Stomach (tissue), 9 donors: Measurements from ENCODE around the gene LIMS2. TPM values are rescaled to one million over a fixed set of nuclear protein-coding genes. Genes with fewer than 3 reads are reported as not detected.

Experiments
- DNase-seq, 2 donors: peaks; one replicate each; pipeline versions ENCODE4 v3.0.0 to v3.0.0-alpha.2; 2013 to 2019
- H3K27ac ChIP-seq, 5 donors: fragments of 200-600 bp in 4 of 5; sonication (generic) in 4 of 5; one replicate each; pipeline ENCODE4 v1.5.1; 2013 to 2019; ENCODE audit warnings: mild to moderate bottlenecking in 1 of 5, moderate library complexity in 1 of 5
- H3K27me3 ChIP-seq, 3 donors: fragments of 200-600 bp; sonication (generic); one replicate each; pipeline ENCODE4 v1.5.1; 2017 to 2019; ENCODE audit warnings: mixed run types in 1 of 3
- H3K36me3 ChIP-seq, 4 donors: fragments of 200-600 bp; sonication (generic); 1 replicate in 3 of 4; 2 replicates in 1 of 4; pipeline ENCODE4 v1.5.1; 2016 to 2019
- H3K4me1 ChIP-seq, 4 donors: fragments of 200-600 bp; sonication (generic); one replicate each; pipeline ENCODE4 v1.5.1; 2016 to 2019
- H3K4me3 ChIP-seq, 4 donors: fragments of 200-600 bp; sonication (generic) in 3 of 4; one replicate each; pipeline ENCODE4 v1.5.1; 2016 to 2019; ENCODE audit warnings: mild to moderate bottlenecking in 1 of 4
- H3K9me3 ChIP-seq, 4 donors: fragments of 200-600 bp; sonication (generic); one replicate each; pipeline ENCODE4 v1.5.1; 2016 to 2019
- EP300 ChIP-seq: sonication (generic); formaldehyde crosslinking; IDR thresholded peaks from one replicate; pipeline ENCODE4 v1.6.1; 2017; ENCODE audit warnings: antibody characterized with exemption
- POLR2A ChIP-seq, 4 donors: fragments of 450-650 bp; IDR thresholded peaks; one replicate each; pipeline ENCODE4 v1.6.1; 2016; ENCODE audit warnings: antibody characterized with exemption in 4 of 4, control low read depth in 2 of 4, mild to moderate bottlenecking in 1 of 4, moderate library complexity in 1 of 4
- POLR2AphosphoS5 ChIP-seq, 3 donors: sonication (generic); formaldehyde crosslinking; IDR thresholded peaks; one replicate each; pipeline ENCODE4 v1.6.1; 2016; ENCODE audit warnings: antibody characterized with exemption in 3 of 3
- WGBS, 5 donors: extraction: QIAGEN DNeasy Blood & Tissue Kit in 3 of 5; methylation state at CpG; one replicate each; pipeline versions ENCODE4 v1.1.5 to v1.1.7; 2013 to 2018; 5-methylcytosine and 5-hydroxymethylcytosine counted together
- intact Hi-C: fragments of 100-400 bp; cut with DNase I; formaldehyde crosslinking; loops from one replicate; pipeline ENCODE4 v1.15.1; 2023; ENCODE audit warnings: low total_unique reads
- polyA plus RNA-seq, 3 donors: library from polyadenylated mRNA; stranded (reverse); fragments of 200-250 nt; gene quantifications; one replicate each; pipeline ENCODE4 v1.2.3, GENCODE V29; 2013
- total RNA-seq, 5 donors: library from RNA; depleted of rRNA; stranded (reverse); fragments of >200 nt; gene quantifications; one replicate each; pipeline versions ENCODE4 v1.1.0 to v1.2.3, GENCODE V29; 2014 to 2016
- TF ChIP-seq, protein P1 (sequence below), 7 experiments: fragments of 450-650 bp in 4 of 7; fragments of 200-600 bp in 3 of 7; sonication (generic) in 3 of 7; IDR thresholded peaks; one replicate each; pipeline ENCODE4 v1.5.1; 2016 to 2019; ENCODE audit warnings: antibody characterized with exemption in 7 of 7, control low read depth in 2 of 7, mild to moderate bottlenecking in 1 of 7
- donor health status: healthy with polysubstance abuse.
- donor health status: Bipolar disorder and iron deficiency.
- donor health status: healthy.

LIMS2 gene
- total and polyA plus RNA-seq, 8 donors = 30.3 to 94.1 (median 59.5) TPM

DNA sequence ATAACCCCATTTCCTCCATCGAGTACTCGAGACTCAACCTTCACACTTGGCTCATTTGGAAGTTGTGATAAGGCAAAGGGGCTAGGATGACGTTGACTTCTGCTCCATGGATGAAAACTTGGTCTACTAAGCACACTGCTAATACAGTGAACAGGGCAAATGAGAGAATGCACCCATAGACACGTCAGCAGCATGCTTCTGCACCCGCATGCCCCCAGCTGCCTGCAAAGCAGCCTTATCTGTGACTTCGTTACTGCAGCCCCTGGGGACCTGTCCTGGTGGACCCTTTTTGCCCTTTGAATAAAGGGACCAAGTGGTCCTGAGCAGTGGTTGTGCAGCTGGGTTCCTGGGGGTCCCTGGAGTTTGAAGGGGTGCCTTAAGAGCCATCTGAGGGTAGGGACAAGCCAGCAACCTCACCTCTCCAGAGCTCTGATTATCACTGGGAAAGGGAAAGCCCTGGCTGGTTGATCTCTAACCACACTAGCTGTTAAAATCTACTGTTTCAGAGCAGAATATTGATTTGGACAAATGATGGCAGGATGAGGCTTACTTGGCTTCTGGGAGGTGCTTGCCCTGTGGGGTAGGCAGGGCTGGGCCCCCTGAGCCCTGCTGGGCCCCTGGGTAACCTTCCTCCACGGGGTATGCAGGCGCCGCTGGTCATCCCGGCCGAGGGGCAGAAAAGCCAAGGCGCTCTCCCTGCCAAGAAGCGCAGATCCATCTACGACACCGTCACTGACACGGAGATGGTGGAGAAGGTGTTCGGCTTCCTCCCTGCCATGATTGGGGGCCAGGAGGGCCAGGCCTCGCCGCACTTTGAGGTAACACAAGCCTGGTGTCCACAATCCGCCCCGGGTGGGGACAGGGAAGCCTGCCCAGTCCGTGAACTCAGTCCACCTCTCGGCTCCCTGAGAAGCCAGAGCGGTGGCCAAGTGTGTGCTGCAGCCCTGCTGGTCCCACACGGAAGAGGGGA lies 67.0 kb downstream of the LIMS2 start:
- TF ChIP-seq POLR2A (IDR thresholded peaks at IDR 0.05) (no peak), POLR2AphosphoS5 (IDR thresholded peaks at IDR 0.05) (no peak), EP300 (no peak)
- TF ChIP-seq, protein P1, sequence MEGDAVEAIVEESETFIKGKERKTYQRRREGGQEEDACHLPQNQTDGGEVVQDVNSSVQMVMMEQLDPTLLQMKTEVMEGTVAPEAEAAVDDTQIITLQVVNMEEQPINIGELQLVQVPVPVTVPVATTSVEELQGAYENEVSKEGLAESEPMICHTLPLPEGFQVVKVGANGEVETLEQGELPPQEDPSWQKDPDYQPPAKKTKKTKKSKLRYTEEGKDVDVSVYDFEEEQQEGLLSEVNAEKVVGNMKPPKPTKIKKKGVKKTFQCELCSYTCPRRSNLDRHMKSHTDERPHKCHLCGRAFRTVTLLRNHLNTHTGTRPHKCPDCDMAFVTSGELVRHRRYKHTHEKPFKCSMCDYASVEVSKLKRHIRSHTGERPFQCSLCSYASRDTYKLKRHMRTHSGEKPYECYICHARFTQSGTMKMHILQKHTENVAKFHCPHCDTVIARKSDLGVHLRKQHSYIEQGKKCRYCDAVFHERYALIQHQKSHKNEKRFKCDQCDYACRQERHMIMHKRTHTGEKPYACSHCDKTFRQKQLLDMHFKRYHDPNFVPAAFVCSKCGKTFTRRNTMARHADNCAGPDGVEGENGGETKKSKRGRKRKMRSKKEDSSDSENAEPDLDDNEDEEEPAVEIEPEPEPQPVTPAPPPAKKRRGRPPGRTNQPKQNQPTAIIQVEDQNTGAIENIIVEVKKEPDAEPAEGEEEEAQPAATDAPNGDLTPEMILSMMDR (IDR thresholded peaks at IDR 0.05) = no peak
- no peaks in the 10 kb centered on the region for H3K36me3 ChIP-seq
- no peak overlapping the region for H3K4me3 ChIP-seq

DNA sequence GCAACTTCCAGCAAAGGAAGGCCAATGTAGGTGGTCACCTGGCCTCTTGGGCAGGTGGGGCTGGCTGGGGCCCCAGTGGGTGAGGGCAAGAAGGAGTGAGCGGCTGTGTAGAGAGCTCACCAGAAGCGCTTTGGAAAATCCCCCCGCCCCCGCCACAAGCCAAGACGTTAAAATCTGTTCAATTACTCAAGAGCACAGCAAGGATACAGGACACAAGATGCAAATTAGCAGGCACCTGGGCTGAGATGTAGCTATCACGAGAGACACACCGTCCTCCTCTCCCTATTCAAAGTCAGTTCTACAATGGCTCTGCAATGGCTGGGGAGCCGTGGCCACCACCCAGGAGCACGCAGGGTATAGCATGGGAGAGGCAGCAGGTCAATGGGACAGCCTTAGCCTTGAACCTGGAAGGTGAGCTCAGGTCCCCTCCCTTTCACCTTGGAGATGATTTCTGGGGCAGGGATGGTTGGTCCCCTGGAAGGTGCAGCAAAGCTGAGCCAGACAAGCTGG lies 67.9 kb downstream of the LIMS2 start:
- intact Hi-C loops = no loop called here
- no peaks in the 10 kb centered on the region for H3K36me3 ChIP-seq
- H3K27ac ChIP-seq = no peak overlapping the region
- H3K9me3 ChIP-seq = peaks cover 0 to 25% (median 9%) of the 10 kb centered on the region in 4 donors
- no peak for TF ChIP-seq POLR2AphosphoS5 (IDR thresholded peaks at IDR 0.05)
- 87 to 93% (median 89%) methylated on average over 9 of the region's 9 CpGs for WGBS, 5 donors
- H3K27me3 ChIP-seq = peaks cover 0 to 5% (median 0%) of the 10 kb centered on the region in 3 donors
- DNase-seq = peak in 1 of 2 donors; percentile 7
- H3K4me1 ChIP-seq = no peaks in the 10 kb centered on the region
- H3K4me3 ChIP-seq = no peak overlapping the region

More for the DNA sequence above, 67.0 kb downstream of the LIMS2 start:
- H3K9me3 ChIP-seq = peaks cover 0 to 29% (median 16%) of the 10 kb centered on the region in 4 donors
- intact Hi-C loops = no loop called here
- peaks cover 0 to 5% (median 0%) of the 10 kb centered on the region in 3 donors for H3K27me3 ChIP-seq
- 76 to 85% (median 83%) methylated on average over 24 to 25 of the region's 25 CpGs for WGBS, 5 donors
- DNase-seq = peak in 1 of 2 donors; percentile 18
- H3K4me1 ChIP-seq = no peaks in the 10 kb centered on the region
- H3K27ac ChIP-seq = no peak overlapping the region

DNA sequence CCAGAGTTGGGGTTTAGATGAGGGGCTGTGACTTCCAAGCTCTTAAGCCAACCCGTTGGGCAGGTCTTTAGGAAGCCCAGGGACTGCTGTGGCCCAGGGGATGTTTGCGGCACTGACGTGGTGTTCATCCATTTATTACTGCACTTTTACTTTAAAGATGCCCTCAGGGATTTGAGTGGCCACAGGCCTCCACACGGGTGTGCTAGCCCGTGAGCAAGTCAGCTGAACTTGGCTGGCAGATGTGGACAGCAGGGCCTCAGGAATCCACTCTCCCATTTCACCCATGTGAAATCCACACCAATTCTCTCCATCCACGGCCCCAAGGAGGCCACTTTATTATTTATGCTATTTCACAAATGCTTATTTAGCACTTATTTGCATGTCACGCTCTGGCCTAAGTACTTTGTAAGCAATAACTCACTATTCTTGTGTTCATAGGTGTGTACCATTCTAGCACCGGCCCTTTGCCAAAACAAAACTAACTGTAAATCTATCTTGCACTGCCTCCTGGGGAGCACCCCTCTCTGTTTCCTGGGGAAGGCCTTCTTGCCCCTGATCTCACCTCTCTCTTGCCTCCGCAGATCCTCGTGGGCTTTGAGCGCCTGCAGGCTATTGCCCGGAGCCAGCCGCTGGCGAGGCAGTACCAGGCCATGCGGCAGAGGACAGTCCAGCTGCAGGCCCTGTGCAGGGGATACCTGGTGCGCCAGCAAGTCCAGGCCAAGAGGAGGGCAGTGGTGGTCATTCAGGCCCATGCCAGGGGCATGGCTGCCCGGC lies 68.5 kb downstream of the LIMS2 start:
- Histone ChIP-seq H3K4me3 (no peak overlapping the region), H3K27ac (no peak overlapping the region), H3K9me3 (peaks cover 0 to 22% (median 9%) of the 10 kb centered on the region in 4 donors), H3K36me3 (no peaks in the 10 kb centered on the region), H3K4me1 (no peaks in the 10 kb centered on the region), H3K27me3 (peaks cover 0 to 5% (median 0%) of the 10 kb centered on the region in 3 donors)
- intact Hi-C loops = no loop called here
- DNase-seq = peak in 1 of 2 donors; percentile 14
- 86 to 93% (median 88%) methylated on average over 17 of the region's 17 CpGs for WGBS, 5 donors
- TF ChIP-seq, protein P1 (IDR thresholded peaks at IDR 0.05) = no peak
- TF ChIP-seq POLR2A (IDR thresholded peaks at IDR 0.05) (no peak), EP300 (no peak), POLR2AphosphoS5 (IDR thresholded peaks at IDR 0.05) (no peak)

DNA sequence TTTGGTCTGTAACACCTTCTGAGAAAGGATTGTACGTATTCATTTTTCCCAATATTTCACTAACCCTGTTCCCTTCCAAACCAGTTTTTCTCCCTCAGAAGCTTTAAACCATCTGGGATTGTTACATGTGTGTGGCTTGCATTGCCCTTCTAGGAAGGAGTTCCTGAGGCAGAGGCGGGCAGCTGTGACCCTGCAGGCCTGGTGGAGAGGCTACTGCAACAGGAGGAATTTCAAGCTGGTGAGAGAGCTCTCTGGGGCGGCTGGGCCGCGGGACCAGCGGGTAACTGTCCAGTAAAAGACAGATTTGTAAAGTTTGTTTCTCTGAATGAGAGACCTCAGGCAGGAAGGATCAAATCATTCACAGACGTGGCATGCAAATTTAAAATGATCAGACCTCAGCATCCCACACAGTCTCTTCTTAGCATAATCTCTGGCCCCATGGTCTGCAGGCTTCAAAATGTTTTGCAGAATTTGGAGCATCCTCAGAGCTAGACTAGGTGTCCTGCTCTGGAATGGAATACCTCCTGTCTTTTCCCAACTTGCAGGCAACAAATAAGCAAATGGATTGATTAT lies 69.6 kb downstream of the LIMS2 start:
- no peak for TF ChIP-seq POLR2AphosphoS5 (IDR thresholded peaks at IDR 0.05)
- TF ChIP-seq EP300 = no peak
- TF ChIP-seq, protein P1 (IDR thresholded peaks at IDR 0.05) = no peak
- TF ChIP-seq POLR2A (IDR thresholded peaks at IDR 0.05) = no peak
- peak in 1 of 2 donors; percentile 4 for DNase-seq
- intact Hi-C loops = no loop called here

More for the DNA sequence above, 69.6 kb downstream of the LIMS2 start:
- Histone ChIP-seq H3K9me3 (peaks cover 0 to 12% (median 3%) of the 10 kb centered on the region in 4 donors), H3K27ac (no peak overlapping the region), H3K4me3 (no peak overlapping the region), H3K36me3 (no peaks in the 10 kb centered on the region), H3K4me1 (no peaks in the 10 kb centered on the region), H3K27me3 (peaks cover 0 to 5% (median 0%) of the 10 kb centered on the region in 3 donors)
- 82 to 88% (median 84%) methylated on average over 7 of the region's 7 CpGs for WGBS, 5 donors
